ENCODE data around the gene KCND2.

The KCND2 gene

GRCh38 chr7:120783273-120783672, 510.3 kb downstream of the KCND2 start:
- TF ChIP-seq, protein P1, sequence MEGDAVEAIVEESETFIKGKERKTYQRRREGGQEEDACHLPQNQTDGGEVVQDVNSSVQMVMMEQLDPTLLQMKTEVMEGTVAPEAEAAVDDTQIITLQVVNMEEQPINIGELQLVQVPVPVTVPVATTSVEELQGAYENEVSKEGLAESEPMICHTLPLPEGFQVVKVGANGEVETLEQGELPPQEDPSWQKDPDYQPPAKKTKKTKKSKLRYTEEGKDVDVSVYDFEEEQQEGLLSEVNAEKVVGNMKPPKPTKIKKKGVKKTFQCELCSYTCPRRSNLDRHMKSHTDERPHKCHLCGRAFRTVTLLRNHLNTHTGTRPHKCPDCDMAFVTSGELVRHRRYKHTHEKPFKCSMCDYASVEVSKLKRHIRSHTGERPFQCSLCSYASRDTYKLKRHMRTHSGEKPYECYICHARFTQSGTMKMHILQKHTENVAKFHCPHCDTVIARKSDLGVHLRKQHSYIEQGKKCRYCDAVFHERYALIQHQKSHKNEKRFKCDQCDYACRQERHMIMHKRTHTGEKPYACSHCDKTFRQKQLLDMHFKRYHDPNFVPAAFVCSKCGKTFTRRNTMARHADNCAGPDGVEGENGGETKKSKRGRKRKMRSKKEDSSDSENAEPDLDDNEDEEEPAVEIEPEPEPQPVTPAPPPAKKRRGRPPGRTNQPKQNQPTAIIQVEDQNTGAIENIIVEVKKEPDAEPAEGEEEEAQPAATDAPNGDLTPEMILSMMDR (IDR thresholded peaks at IDR 0.05; ENCODE audit: low read depth, low read length): no peak
- H3K4me3 ChIP-seq (ENCODE audit: low read depth, low read length): no peak overlapping the region

GRCh38 chr7:120783721-120784120, 510.7 kb downstream of the KCND2 start:
- TF ChIP-seq, protein P1 (IDR thresholded peaks at IDR 0.05; ENCODE audit: low read depth, low read length): no peak
- H3K4me3 ChIP-seq (ENCODE audit: low read depth, low read length): no peak overlapping the region

GRCh38 chr7:120785095-120785494, 512.1 kb downstream of the KCND2 start:
- H3K4me3 ChIP-seq (ENCODE audit: low read depth, low read length): no peak overlapping the region
- TF ChIP-seq, protein P1 (IDR thresholded peaks at IDR 0.05; ENCODE audit: low read depth, low read length): no peak

GRCh38 chr7:120792091-120792860, 519.3 kb downstream of the KCND2 start:
- H3K4me3 ChIP-seq (ENCODE audit: low read depth, low read length): no peak overlapping the region
- TF ChIP-seq, protein P1 (IDR thresholded peaks at IDR 0.05; ENCODE audit: low read depth, low read length): peak; percentile 98

GRCh38 chr7:120792861-120793130, 519.8 kb downstream of the KCND2 start:
- TF ChIP-seq, protein P1 (IDR thresholded peaks at IDR 0.05; ENCODE audit: low read depth, low read length): no peak

DNA sequence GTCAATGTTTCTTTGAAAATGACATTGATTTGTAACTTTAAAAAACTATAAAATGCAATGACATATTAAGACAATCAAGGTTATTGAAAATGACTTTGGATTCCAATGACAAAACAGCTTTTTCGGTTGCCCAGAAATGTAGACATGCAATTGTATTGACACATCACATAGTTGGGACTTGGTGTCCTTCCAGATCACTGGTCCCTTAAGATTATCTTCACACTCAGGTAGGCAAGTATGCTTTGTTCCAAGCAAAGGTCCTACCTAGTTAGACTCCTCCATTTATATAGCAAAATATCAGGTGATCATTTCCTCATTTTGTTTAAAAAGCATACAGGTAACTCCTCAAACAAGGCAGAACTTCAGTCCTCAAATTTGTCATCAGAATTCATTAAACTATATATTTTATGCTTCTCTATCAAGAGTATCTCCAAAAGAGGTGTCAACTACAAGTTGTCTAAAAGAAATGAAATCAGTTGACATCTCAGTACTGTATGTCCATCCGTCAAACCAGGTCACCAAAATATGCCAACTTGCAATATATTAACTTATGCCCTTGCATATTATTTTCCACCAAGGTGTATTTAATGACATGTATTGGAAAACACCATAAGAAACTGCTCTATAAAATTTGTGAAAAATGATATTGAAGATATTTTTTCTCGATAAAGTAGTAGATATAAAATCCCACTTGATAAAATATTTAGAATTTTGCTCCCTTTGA, 520.4 kb downstream of the KCND2 start:
- TF ChIP-seq, protein P1 (IDR thresholded peaks at IDR 0.05; ENCODE audit: low read depth, low read length): no peak
- H3K4me3 ChIP-seq (ENCODE audit: low read depth, low read length): no peak overlapping the region

More at GRCh38 chr7:120792861-120793130, 519.8 kb downstream of the KCND2 start:
- no peak overlapping the region for H3K4me3 ChIP-seq (ENCODE audit: low read depth, low read length)

GRCh38 chr7:120794106-120794729, 521.2 kb downstream of the KCND2 start:
- TF ChIP-seq, protein P1 (IDR thresholded peaks at IDR 0.05; ENCODE audit: low read depth, low read length): no peak
- H3K4me3 ChIP-seq (ENCODE audit: low read depth, low read length): no peak overlapping the region
